ENCODE results near the gene CNP.

CNP gene

DNA sequence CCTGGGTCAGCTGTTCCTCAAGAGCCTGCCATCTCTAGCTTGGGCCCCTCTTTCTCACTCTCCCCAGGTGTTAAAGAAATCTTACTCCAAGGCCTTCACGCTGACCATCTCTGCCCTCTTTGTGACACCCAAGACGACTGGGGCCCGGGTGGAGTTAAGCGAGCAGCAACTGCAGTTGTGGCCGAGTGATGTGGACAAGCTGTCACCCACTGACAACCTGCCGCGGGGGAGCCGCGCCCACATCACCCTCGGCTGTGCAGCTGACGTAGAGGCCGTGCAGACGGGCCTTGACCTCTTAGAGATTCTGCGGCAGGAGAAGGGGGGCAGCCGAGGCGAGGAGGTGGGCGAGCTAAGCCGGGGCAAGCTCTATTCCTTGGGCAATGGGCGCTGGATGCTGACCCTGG is 6.8 kb downstream of the CNP start:
- no peak for DNase-seq

DNA sequence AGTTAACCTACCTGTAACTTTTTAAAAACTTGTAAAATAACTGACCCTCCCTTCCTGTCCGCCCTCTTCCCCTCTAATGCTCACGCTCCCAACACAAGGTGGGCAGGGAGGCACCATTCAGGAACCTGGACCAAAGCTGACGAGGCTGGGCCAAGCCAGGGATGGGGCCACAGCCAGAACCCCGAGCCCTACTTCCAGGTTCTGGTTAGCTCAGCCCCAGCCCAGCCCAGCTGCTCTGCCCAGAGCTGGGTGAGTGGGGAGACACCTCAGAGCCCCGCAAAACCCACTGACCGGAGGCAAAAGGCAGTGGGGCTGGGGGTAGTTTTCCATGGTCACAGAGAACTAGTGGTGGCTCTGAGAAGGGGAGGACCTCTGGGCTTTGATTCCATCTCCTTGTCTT is 7.4 kb downstream of the CNP start:
- no peak for DNase-seq

- DNase-seq = no peak
These were observed 8.1 kb downstream of the CNP start for GRCh38 chr17:41974658-41975057.

- DNase-seq = no peak
These were observed 8.8 kb downstream of the CNP start for GRCh38 chr17:41975099-41976083.

DNA sequence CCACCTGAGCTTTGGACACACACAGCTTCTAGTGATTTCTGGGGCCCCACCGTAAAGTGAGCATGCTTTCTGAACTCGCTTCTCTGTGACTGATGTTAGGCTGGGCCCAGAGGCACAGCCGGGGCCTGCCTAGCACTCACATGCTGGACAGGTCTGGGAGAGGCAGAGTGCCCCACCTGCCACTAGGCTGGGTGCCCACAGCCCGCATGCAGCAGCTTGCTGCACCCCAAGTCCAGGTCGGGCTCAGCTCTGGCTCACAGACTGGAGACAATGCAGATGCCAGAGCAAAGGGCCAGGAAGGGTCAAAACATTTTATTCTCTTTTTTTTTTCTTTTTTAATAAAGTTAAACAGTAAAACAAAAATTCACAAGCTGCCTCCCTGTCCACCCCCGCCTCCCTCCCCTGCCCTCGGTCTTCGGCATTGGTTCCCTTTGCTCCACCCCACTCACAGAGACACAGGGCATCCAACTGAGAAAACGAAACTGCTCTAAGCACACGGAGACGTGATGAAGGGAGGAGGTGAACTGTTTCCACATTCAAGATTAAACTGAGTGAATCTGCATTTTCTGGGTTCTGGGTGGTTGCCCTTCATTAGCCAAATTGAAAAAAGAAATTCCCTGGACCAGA is 9.7 kb downstream of the CNP start:
- no peak for DNase-seq

GRCh38 chr17:41977991-41978390 is 11.4 kb downstream of the CNP start:
- no peak for DNase-seq

GRCh38 chr17:41982026-41982760 is 15.6 kb downstream of the CNP start:
- DNase-seq = no peak

- DNase-seq = no peak
These were observed 17.9 kb downstream of the CNP start for GRCh38 chr17:41984454-41984853.

DNA sequence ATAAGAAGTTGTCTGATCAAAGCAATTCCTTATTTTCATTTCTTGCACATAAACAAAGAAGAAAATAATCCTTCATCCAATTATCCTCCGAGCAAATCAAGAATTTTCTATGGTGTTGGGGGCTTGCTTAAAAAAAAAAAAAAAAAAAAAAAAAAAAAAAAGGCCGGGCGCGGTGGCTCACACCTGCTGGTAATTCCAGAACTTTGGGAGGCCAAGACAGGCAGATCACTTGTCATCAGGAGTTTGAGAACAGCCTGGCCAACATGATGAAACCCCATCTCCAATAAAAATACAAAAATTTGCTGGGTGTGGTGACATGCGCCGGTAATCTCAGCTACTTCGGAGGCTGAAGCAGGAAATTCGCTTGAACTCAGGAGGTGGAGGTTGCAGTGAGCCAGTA is 19.3 kb downstream of the CNP start:
- no peak for DNase-seq

- no peak for DNase-seq
These were observed 20.0 kb downstream of the CNP start for GRCh38 chr17:41986634-41987033.

DNA sequence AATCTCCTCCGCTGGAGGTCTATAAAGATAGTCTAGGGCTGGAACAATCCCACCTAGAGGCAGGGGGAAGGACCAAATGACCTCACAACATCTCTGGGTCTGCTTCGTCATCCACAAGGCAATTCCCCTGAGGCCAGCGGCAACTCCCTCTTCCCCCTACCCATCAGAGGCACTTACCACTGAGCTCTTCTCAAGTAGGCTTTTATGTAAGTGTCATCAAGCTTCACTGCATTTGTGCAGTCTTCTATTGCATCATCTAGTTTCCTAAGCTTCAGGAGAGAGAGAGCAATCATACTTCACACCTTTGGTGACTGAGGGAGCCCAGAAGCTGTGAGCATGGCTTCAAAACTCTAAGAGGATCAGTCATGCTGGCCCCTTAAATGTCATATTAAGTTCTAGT is 21.0 kb downstream of the CNP start:
- DNase-seq = no peak

- DNase-seq = no peak
These were observed 21.8 kb downstream of the CNP start for GRCh38 chr17:41988418-41988817.

DNA sequence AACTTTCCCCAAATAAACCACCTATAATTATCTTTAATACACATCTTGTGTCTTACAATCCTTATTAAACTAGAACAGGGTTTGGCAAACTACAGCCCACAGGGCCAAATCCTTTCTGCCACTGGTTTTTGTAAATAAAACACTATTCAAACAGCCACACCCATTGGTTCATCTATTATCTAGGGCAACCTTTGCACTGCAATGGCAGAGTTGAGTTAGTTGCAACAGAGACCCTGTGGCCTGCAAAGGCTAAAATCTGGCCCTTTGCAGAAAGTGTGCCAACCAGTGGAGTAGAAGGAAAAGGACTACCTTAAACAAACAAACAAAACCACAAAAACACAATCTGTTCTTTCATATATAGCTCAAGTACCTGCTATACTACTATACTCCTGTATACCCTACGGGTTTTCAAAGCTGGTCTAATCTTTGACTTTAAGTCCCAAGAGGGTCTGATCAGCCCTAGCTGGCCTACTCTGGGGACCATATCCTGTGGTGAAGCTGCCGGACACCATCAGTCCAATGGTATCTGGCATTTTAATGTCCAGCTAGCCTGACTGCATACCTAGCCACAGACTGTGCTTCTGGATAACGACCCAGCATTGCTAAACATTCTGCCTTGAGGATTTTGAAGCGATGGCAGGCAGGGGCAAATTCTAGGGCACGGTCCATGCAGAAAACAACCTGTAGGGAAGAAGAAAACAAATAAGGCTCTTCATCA is 23.3 kb downstream of the CNP start:
- no peak for DNase-seq

GRCh38 chr17:41992576-41992975 is 26.0 kb downstream of the CNP start:
- DNase-seq = no peak

DNA sequence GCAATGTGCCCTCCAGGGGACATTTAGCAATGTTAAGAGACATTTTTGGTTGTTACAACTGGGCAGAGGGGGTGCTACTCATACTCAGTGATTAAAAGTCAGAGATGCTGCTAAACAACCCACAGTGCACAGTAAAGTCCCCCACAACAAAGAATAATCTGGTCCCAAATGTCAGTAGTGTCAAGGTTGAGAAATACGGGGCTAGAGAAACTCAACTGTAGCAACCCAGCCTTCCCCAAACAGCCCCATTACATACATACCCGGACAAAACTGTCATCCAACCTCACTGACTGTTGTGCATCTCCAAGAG is 30.2 kb downstream of the CNP start:
- DNase-seq = no peak

DNA sequence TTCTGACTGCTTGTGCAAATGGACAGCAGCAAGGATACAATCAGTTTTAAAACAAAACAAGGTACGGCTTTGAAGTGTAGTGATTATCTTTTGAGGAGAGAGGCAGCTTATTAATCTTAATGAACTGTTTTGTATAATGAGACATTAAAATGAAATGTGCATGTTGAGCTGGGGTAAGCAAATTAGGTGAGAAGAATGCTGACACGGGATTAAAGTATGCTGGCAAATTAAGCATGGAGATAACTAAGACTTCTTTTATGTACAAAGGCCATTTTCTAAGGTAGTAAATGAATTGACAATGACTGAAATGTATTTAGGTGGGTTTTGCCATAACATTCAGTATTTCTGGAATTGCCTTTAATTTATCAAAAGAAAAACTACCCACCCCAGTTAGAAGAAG is 31.9 kb downstream of the CNP start:
- no peak for DNase-seq

- DNase-seq = no peak
These were observed 34.0 kb downstream of the CNP start for GRCh38 chr17:42000413-42001133.

GRCh38 chr17:42001729-42002128 is 35.1 kb downstream of the CNP start:
- DNase-seq = no peak

DNA sequence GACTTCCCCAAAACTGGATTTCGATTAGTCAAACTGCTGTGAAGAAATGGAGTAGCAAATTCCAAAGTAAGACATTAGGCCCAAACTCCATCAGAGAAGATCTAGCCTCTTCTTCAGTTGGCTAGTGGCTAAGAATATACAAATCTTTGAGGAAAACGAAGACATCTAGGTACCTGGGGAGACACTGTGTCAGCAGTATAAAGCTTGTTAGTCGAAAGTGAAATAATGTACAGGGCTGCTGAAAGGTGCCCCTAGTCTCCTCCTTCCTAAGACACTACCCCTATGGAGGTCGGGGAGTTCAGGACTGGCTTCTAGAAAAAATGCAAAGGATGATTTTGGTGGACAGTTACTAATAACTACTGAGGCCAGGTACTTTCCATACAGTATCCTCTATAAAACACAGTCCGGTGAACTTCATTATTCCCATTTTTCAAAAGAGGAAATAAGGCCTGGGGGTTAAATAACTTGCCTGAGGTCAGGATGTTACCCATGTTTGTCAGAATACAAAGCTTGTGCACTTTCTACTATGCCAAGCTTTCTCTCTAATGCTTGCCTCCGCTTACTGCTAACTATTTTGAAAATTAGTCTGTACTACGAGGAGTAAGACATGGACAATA is 35.7 kb downstream of the CNP start:
- no peak for DNase-seq

DNA sequence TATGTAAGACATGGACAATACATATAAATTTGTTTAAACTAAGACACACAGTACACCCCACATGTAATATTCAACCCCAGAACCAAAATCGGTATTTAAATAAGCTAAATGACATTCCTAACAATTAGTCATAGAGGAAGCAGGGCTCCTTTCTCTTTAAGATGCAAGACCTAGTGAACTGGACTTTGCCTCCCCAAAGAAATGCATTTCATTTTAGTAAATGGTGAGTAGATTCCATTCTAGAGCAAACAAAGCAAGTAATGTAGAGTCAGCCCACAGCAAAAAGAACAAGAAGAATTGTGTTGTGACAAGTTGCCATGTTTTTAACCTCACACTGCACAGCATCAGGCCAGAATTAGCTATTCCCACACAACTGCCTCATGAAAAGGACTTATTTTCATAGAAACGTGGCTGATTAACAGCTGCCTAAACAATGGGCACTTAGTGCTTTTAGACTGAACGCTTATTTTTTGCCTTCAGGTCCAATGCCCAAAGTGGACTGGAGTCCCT is 36.3 kb downstream of the CNP start:
- DNase-seq = no peak

GRCh38 chr17:42005166-42005565 is 38.6 kb downstream of the CNP start:
- no peak for DNase-seq

- no peak for DNase-seq
These were observed 42.6 kb downstream of the CNP start for GRCh38 chr17:42009170-42009569.

All from NCI-H1048 (cell line).